Activated naive CD4-positive, alpha-beta T cell (primary cell): ENCODE data around the gene FNBP1L.

ENCODE experiments used
- DNase-seq, 4 experiments: peaks; one replicate each; lab custom pipeline; 2025; lab: John Stamatoyannopoulos, UW

The FNBP1L gene

GRCh38 chr1:93489756-93490155 lies 41.8 kb downstream of the FNBP1L start:
- DNase-seq, result no peak

GRCh38 chr1:93490357-93490756 lies 42.4 kb downstream of the FNBP1L start:
- no peak for DNase-seq

GRCh38 chr1:93495911-93496310 lies 48.0 kb downstream of the FNBP1L start:
- DNase-seq, result no peak

- DNase-seq, result no peak
These were observed 48.6 kb downstream of the FNBP1L start for GRCh38 chr1:93496520-93496919.

- no peak for DNase-seq
These were observed 51.2 kb downstream of the FNBP1L start for GRCh38 chr1:93499075-93499474.

- DNase-seq, result no peak
These were observed 51.6 kb downstream of the FNBP1L start for GRCh38 chr1:93499533-93499932.

- DNase-seq, result no peak
These were observed 52.4 kb downstream of the FNBP1L start for GRCh38 chr1:93500275-93500674.

GRCh38 chr1:93501399-93501798 lies 53.5 kb downstream of the FNBP1L start:
- DNase-seq, result no peak

- no peak for DNase-seq
These were observed 54.0 kb downstream of the FNBP1L start for GRCh38 chr1:93501829-93502369.

- DNase-seq, result no peak
These were observed 54.7 kb downstream of the FNBP1L start for GRCh38 chr1:93502571-93502970.

GRCh38 chr1:93503163-93503562 lies 55.2 kb downstream of the FNBP1L start:
- no peak for DNase-seq

GRCh38 chr1:93503816-93504215 lies 55.9 kb downstream of the FNBP1L start:
- DNase-seq, result no peak

- no peak for DNase-seq
These were observed 56.5 kb downstream of the FNBP1L start for GRCh38 chr1:93504247-93505033.

- no peak for DNase-seq
These were observed 58.2 kb downstream of the FNBP1L start for GRCh38 chr1:93506126-93506525.

- no peak for DNase-seq
These were observed 68.2 kb downstream of the FNBP1L start for GRCh38 chr1:93516164-93516563.

GRCh38 chr1:93518516-93518915 lies 70.6 kb downstream of the FNBP1L start:
- DNase-seq, result no peak

- no peak for DNase-seq
These were observed 71.4 kb downstream of the FNBP1L start for GRCh38 chr1:93519199-93519829.

GRCh38 chr1:93521618-93522017 lies 73.7 kb downstream of the FNBP1L start:
- no peak for DNase-seq

- no peak for DNase-seq
These were observed 74.8 kb downstream of the FNBP1L start for GRCh38 chr1:93522721-93523120.

GRCh38 chr1:93525431-93525830 lies 77.5 kb downstream of the FNBP1L start:
- DNase-seq, result no peak

GRCh38 chr1:93526431-93526830 lies 78.5 kb downstream of the FNBP1L start:
- DNase-seq, result no peak

GRCh38 chr1:93528412-93528811 lies 80.5 kb downstream of the FNBP1L start:
- no peak for DNase-seq

GRCh38 chr1:93531193-93531592 lies 83.3 kb downstream of the FNBP1L start:
- no peak for DNase-seq
